Measurements from ENCODE around the gene RPGRIP1L.

DNA sequence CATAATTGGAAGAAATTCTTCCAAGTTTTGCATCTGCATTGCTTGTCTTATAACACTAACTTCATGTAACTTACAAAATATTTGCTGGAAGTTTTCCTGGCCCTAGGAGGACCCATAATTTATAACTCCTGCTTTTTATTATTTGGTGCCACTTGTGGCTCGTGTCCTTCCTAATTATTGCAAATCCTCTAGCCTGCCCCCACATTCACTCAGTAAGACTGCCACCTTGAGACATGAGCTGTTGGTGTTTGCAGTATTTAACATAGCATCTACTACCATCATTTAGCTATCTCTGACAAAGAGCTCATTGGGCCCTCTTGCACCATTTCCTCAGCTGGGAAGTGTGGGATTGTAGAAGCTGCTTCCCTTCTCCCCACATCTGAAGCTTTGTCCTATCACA lies 49.8 kb upstream of the RPGRIP1L start:
- TF ChIP-seq, protein P1, sequence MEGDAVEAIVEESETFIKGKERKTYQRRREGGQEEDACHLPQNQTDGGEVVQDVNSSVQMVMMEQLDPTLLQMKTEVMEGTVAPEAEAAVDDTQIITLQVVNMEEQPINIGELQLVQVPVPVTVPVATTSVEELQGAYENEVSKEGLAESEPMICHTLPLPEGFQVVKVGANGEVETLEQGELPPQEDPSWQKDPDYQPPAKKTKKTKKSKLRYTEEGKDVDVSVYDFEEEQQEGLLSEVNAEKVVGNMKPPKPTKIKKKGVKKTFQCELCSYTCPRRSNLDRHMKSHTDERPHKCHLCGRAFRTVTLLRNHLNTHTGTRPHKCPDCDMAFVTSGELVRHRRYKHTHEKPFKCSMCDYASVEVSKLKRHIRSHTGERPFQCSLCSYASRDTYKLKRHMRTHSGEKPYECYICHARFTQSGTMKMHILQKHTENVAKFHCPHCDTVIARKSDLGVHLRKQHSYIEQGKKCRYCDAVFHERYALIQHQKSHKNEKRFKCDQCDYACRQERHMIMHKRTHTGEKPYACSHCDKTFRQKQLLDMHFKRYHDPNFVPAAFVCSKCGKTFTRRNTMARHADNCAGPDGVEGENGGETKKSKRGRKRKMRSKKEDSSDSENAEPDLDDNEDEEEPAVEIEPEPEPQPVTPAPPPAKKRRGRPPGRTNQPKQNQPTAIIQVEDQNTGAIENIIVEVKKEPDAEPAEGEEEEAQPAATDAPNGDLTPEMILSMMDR (optimal IDR thresholded peaks at IDR 0.05 in 1 of 3, IDR thresholded peaks at IDR 0.05 in 1 of 3, conservative IDR thresholded peaks at IDR 0.05 in 1 of 3; ENCODE audit: extremely low read depth in 1 of 3, insufficient read depth in 2 of 3, low read length in 3 of 3): no peak
- no peak for TF ChIP-seq EZH2 (IDR thresholded peaks at IDR 0.05; ENCODE audit: low read length)

All from keratinocyte (primary cell).